ENCODE measurements around the gene TAPT1. TPM values are rescaled to one million over a fixed set of nuclear protein-coding genes. Genes with fewer than 3 reads are reported as not detected.

The TAPT1 gene
- total and polyA plus RNA-seq, 2 of the 13 experiments (the other 11 are each of a cell fraction or from before 2014, with no cell fraction given) = 24.5 to 25.3 TPM

DNA sequence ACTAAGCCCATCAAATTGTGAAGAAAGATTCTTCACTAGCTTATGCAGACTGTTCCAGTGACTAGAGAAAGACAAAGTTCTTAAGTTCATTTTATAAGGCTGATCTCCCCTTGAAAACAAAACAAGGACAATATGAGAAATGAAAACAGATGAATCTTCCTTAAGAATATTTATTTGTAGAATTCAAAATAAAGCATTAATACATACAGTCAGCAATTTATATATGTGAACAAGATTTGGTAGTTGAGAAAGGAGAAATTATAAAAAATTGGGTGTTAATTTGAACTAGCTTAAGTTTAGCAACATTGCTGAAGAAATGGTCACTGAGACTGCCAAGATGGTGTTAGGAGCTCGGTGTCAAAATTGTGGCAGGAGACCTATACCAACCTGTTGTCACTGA, 41.4 kb upstream of the TAPT1 start:
- ChIA-PET CTCF (ENCODE audit: low intra/inter-chr PET ratio, low total read pairs) (no interaction called here), POLR2A (no interaction called here)
- 78% methylated on average over 1 of the region's 1 CpG for WGBS (ENCODE audit: low lambda C conversion rate)
- BruUV-seq (replicated peaks) = no TSS peak
- in situ Hi-C loops (cut with HindIII; ENCODE audit: extremely low pct_ligation_motif_present, low pct_unique_long_range_greater_than_20kb) = loop anchor here (5.0 to 25.0 kb wide), 3 partner anchors 53 to 780 kb away; no protein-coding TSS in a partner anchor
- no peak for TF ChIP-seq SOX5 (CRISPR knock-in tag; IDR thresholded peaks at IDR 0.05; ENCODE audit: borderline replicate concordance)
- TF ChIP-seq ATM (IDR thresholded peaks at IDR 0.05; ENCODE audit: borderline replicate concordance) = no peak
- no peak for TF ChIP-seq DNMT1 (CRISPR knock-in tag; IDR thresholded peaks at IDR 0.05)
- TF ChIP-seq, protein P1, sequence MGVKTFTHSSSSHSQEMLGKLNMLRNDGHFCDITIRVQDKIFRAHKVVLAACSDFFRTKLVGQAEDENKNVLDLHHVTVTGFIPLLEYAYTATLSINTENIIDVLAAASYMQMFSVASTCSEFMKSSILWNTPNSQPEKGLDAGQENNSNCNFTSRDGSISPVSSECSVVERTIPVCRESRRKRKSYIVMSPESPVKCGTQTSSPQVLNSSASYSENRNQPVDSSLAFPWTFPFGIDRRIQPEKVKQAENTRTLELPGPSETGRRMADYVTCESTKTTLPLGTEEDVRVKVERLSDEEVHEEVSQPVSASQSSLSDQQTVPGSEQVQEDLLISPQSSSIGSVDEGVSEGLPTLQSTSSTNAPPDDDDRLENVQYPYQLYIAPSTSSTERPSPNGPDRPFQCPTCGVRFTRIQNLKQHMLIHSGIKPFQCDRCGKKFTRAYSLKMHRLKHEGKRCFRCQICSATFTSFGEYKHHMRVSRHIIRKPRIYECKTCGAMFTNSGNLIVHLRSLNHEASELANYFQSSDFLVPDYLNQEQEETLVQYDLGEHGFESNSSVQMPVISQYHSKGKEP (CRISPR knock-in tag; IDR thresholded peaks at IDR 0.05) = no peak
- TF ChIP-seq ZNF709 (CRISPR knock-in tag; IDR thresholded peaks at IDR 0.05) = no peak
- peak in 1 of 2 experiments; percentile 52; a peak in 2 of 4 replicates for TF ChIP-seq MAFK (conservative IDR thresholded peaks at IDR 0.05 in 1 of 2, IDR thresholded peaks at IDR 0.05 in 1 of 2; ENCODE audit: low read length in 2 of 2)
- peak; percentile 22; the same call in 1 of the 2 replicates for TF ChIP-seq MAFF (IDR thresholded peaks at IDR 0.05; ENCODE audit: low read depth, low read length)
- Histone ChIP-seq H3K36me3 (replicated peaks in 1 of 2; ENCODE audit: control insufficient read depth in 1 of 2, insufficient read depth in 2 of 2, low read length in 2 of 2) (no peaks in the 10 kb centered on the region), H2AFZ (ENCODE audit: low read length) (no peak overlapping the region), H3K4me1 (ENCODE audit: insufficient read depth, low read length) (no peaks in the 10 kb centered on the region), H3K4me3 (replicated peaks in 1 of 3; ENCODE audit: insufficient read depth in 1 of 3, low read depth in 2 of 3, low read length in 3 of 3) (no peak overlapping the region), H4K20me1 (ENCODE audit: insufficient read depth, low read length) (no peaks in the 10 kb centered on the region), H3K79me2 (ENCODE audit: insufficient read depth, low read length) (no peaks in the 10 kb centered on the region), H3K4me2 (ENCODE audit: low read depth, low read length) (no peak overlapping the region), H3K27ac (ENCODE audit: extremely low read length, insufficient read depth, low read length) (no peak overlapping the region), H3K9ac (ENCODE audit: insufficient read depth, low read depth, low read length) (no peak overlapping the region), H3K27me3 (ENCODE audit: control insufficient read depth in 1 of 2, insufficient read depth in 2 of 2, low read length in 2 of 2) (no peaks in the 10 kb centered on the region), H3K9me3 (ENCODE audit: low read length) (no peaks in the 10 kb centered on the region)
- ATAC-seq = no peak
- no peak for FAIRE-seq
- no peak for DNase-seq (ENCODE audit: low spot score)
- intact Hi-C loops (cut with micrococcal nuclease; ENCODE audit: unreplicated experiment) = loop anchor here (10.0 kb wide), 1 partner anchor 793 kb away; no protein-coding TSS in a partner anchor

DNA sequence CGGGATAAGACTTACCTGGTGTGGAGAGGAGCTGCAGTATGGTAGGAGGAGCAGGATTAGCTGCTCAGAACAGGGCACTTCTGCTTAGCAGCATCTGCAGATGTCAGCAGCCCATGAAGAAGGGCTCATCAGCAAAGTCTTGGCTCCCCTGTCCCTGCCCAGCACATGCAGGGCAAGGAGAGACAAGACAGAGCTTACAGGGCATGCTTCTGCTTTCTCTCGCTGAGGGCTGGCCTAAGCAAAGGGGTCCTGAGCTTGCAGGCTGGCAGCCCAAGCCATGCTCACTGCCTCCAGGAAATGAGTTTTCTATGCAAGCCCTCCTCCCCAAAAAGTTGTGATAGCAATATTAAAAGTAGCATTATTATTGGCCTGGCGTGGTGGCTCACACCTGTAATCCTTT, 39.5 kb upstream of the TAPT1 start:
- no peaks in the 10 kb centered on the region for H3K27me3 ChIP-seq (ENCODE audit: control insufficient read depth in 1 of 2, insufficient read depth in 2 of 2, low read length in 2 of 2)
- no peaks in the 10 kb centered on the region for H3K4me1 ChIP-seq (ENCODE audit: insufficient read depth, low read length)
- 97% methylated on average over 2 of the region's 3 CpGs for WGBS (ENCODE audit: low lambda C conversion rate)
- in situ Hi-C loops (cut with HindIII; ENCODE audit: extremely low pct_ligation_motif_present, low pct_unique_long_range_greater_than_20kb) (loop anchor here (5.0 to 25.0 kb wide), 3 partner anchors 51 to 779 kb away; no protein-coding TSS in a partner anchor), intact Hi-C loops (cut with micrococcal nuclease; ENCODE audit: unreplicated experiment) (loop anchor here (2.0 to 10.0 kb wide), 4 partner anchors 43 to 791 kb away; no protein-coding TSS in a partner anchor)
- H3K27ac ChIP-seq (ENCODE audit: extremely low read length, insufficient read depth, low read length) = no peak overlapping the region
- H3K79me2 ChIP-seq (ENCODE audit: insufficient read depth, low read length) = no peaks in the 10 kb centered on the region
- no peak for DNase-seq (ENCODE audit: low spot score)
- H3K9ac ChIP-seq (ENCODE audit: insufficient read depth, low read depth, low read length) = no peak overlapping the region
- H3K4me3 ChIP-seq (replicated peaks in 1 of 3; ENCODE audit: insufficient read depth in 1 of 3, low read depth in 2 of 3, low read length in 3 of 3) = no peak overlapping the region
- BruUV-seq (replicated peaks) = no TSS peak
- no peak overlapping the region for H3K4me2 ChIP-seq (ENCODE audit: low read depth, low read length)
- H2AFZ ChIP-seq (ENCODE audit: low read length) = no peak overlapping the region
- POLR2A ChIA-PET = no interaction called here
- CTCF ChIA-PET (ENCODE audit: low intra/inter-chr PET ratio, low total read pairs) = interaction anchor here (3.2 kb wide), 1 partner anchor 240 kb away, joined by 43 read pairs; no protein-coding TSS in a partner anchor
- no peaks in the 10 kb centered on the region for H3K36me3 ChIP-seq (replicated peaks in 1 of 2; ENCODE audit: control insufficient read depth in 1 of 2, insufficient read depth in 2 of 2, low read length in 2 of 2)
- FAIRE-seq = no peak
- H4K20me1 ChIP-seq (ENCODE audit: insufficient read depth, low read length) = no peaks in the 10 kb centered on the region
- no peak for ATAC-seq
- H3K9me3 ChIP-seq (ENCODE audit: low read length) = no peaks in the 10 kb centered on the region
- no peak for TF ChIP-seq ZNF24 (IDR thresholded peaks at IDR 0.05)
- TF ChIP-seq TBX3 (IDR thresholded peaks at IDR 0.05; ENCODE audit: borderline replicate concordance) = no peak
- TF ChIP-seq ZNF263 (CRISPR knock-in tag; IDR thresholded peaks at IDR 0.05) = no peak
- TF ChIP-seq ZNF468 (CRISPR knock-in tag; IDR thresholded peaks at IDR 0.05) = no peak
- TF ChIP-seq ZFP90 (CRISPR knock-in tag; IDR thresholded peaks at IDR 0.05; ENCODE audit: borderline replicate concordance) = no peak
- no peak for TF ChIP-seq JUN (CRISPR knock-in tag; IDR thresholded peaks at IDR 0.05)
- TF ChIP-seq SMAD9 (CRISPR knock-in tag; IDR thresholded peaks at IDR 0.05) = no peak
- TF ChIP-seq ZNF562 (CRISPR knock-in tag; IDR thresholded peaks at IDR 0.05; ENCODE audit: borderline replicate concordance) = no peak
- no peak for TF ChIP-seq ATM (IDR thresholded peaks at IDR 0.05; ENCODE audit: borderline replicate concordance)
- TF ChIP-seq NFYC (CRISPR knock-in tag; IDR thresholded peaks at IDR 0.05) = no peak
- no peak for TF ChIP-seq MIER3 (CRISPR knock-in tag; IDR thresholded peaks at IDR 0.05; ENCODE audit: borderline replicate concordance)
- no peak for TF ChIP-seq FOXJ3 (CRISPR knock-in tag; IDR thresholded peaks at IDR 0.05; ENCODE audit: borderline replicate concordance)

Data from HepG2 (cell line).